Measurements from ENCODE around the gene CNTNAP2. TPM values are rescaled to one million over a fixed set of nuclear protein-coding genes. Genes with fewer than 3 reads are reported as not detected.
A peak's percentile ranks its signal among the peaks of the same experiment; 100 is the strongest.

The CNTNAP2 gene
- polyA plus RNA-seq, 10 donors = 5.6 to 19.6 (median 11.4) TPM

DNA sequence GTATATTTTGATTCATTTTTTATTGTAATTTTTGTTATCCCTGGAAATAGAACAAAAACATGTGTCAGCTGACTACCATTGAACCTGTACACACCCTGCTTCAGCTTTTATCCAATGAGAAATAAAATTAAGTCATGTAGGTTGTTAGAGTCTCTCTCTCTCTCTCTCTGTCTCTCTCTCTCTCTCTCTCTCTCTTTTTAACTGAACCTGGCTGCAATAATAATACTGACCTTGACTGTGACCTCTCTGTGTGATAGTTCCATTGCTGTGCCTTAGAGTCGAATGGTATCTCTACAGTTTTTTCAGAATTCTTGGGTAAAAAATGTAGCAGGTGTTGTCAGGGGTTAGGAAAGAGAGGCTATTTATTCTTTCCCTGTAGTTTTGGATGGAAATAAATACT is 637.8 kb downstream of the CNTNAP2 start:
- DNase-seq = no peak

GRCh38 chr7:146755585-146755984 is 639.0 kb downstream of the CNTNAP2 start:
- no peak for DNase-seq

- DNase-seq = no peak
Measured at GRCh38 chr7:146764458-146764857, 647.9 kb downstream of the CNTNAP2 start.

GRCh38 chr7:146768957-146769356 is 652.4 kb downstream of the CNTNAP2 start:
- peak in 2 of 3 donors; percentile 29 to 56 for DNase-seq

GRCh38 chr7:146772601-146773000 is 656.0 kb downstream of the CNTNAP2 start:
- DNase-seq = peak in 1 of 3 donors; percentile 6

DNA sequence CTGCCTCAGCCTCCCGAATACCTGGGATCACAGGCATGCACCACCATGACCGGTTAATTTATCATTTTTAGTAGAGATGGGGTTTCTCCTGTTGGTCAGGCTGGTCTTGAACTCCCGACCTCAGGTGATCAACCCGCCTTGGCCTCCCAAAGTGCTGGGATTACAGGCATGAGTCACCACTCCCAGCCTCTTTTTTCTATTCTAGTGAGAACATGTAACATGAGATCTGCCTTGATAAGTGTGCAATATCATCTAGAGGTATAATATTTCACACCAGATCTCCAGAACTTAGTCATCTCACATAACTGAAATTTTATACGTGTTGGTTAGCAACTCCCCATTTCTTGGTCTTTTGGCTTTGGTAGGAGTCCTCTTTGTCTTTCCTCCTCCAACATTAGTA is 656.9 kb downstream of the CNTNAP2 start:
- DNase-seq = no peak

DNA sequence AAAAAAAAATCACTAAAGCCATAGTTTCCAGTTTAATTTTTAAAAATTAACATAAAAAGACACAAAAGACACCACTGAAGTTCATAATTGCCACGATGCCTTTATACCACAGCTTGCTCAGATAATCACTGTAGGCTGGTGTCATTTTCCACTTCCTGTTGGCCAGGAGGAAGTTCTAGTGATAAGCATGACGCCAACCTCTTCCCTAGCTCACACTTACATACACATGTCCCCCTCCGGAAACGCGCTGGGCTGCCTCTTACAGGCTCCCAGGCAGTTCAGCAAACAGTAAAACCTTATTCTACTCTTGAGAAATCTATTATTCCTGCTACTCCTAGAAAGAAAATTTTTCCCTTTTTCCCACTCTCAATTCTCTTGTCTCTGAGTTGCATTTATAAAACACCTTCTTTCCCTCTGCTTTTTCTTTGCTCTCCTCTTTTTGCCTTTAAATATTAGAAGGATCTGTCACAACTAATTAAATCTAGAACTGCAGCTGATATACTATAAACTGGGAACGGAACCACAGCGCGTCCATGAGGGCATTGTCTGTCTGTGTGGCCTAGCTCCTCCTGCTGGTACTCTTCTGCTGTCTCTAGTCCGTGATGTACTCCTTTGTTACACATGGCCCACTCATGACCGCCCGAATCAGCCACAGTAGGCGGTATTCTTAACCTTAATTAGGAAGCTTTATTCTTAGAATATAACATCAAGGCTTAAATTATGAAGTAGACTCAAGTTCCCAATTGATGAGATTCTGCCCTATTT is 664.9 kb downstream of the CNTNAP2 start:
- DNase-seq = no peak

DNA sequence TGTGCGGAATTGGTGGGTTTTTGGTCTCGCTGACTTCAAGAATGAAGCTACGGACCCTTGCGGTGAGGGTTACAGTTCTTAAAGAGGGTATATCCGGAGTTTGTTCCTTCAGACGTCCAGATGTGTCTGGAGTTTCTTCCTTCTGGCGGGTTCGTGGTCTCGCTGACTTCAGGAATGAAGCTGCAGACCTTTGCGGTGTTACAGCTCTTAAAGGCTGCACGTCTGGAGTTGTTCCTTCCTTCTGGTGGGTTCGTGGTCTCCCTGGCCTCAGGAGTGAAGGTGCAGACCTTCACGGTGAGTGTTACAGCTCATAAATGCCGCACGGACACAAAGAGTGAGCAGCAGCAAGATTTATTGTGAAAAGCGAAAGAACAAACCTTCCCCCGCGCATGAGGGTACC is 670.7 kb downstream of the CNTNAP2 start:
- no peak for DNase-seq

DNA sequence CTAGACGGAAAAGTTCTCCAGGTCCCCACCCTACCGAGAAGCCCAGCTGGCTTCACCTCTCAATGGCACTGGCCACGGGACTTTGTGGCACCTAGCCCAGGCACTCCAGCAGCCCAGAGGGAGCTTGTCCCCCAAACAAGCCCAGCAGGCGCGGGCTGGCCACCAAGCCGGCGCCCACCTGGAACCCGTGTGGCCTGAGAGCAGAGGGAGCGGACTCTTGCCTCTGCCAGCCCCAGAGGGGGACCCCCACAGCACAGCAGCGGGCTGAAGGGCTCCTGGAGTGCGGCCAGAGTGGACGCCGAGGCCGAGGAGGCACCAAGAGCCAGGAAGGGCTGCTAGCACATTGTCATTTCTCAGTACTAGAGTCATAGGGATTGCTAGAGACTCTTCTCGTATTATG is 671.4 kb downstream of the CNTNAP2 start:
- DNase-seq = no peak

DNA sequence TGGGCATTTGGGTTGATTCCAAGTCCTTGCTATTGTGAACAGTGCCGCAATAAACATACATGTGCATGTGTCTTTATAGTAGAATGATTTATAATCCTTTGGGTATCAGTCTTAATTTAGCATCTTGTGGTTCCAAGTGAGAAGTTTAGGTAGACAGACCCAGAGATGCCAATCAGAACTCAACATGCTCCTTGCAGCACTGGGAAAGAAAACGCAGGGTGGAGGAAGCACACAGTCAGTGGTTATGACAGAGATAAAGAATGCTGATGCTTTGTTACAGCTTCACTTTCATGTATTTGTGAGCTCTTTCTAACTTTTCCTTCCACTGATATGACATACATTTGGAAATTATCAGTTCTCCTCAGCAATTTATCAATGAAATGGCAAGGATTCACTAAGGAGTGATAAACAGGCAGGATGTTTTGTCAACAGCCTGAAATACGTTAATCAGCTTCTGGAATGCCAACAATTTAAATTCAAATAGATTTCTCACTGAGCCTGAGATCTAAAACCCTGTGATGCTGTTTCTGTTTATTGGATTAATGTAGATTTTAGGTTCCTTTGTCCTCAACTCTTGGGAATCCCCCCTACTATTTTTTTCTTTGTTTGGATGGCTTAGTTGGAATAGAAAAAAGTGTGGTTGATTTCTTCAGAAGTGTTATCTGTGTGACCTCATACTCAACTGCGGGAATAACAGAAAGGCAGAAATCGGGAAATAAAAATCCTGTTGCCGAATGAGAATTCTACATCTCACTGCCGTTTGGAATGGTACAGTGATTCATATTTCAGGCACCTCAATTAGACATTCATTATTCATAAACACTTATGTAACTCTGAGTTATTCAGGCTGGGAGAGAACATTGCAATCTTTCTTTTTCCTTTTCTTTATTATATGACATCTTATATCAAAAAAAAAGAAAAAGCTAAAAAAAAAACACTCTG is 675.0 kb downstream of the CNTNAP2 start:
- no peak for DNase-seq

DNA sequence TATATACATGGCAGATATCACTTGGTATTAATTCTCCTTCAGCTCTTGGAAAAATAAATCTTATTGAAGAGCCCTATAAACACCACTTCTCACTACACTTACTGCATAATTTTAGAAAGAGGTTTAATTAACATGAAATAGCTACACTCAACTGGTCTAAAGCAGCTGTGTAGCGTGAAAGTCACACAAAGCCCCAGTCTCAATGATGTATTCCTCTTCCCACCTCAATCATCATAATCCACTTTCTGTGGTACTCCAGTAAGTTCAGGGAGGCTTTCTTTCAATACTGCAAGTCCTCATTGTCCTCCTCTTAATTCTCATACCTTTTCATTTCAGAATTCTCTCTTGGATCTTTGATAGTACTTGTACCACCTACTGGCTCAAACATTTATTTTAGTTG is 688.0 kb downstream of the CNTNAP2 start:
- no peak for DNase-seq

DNA sequence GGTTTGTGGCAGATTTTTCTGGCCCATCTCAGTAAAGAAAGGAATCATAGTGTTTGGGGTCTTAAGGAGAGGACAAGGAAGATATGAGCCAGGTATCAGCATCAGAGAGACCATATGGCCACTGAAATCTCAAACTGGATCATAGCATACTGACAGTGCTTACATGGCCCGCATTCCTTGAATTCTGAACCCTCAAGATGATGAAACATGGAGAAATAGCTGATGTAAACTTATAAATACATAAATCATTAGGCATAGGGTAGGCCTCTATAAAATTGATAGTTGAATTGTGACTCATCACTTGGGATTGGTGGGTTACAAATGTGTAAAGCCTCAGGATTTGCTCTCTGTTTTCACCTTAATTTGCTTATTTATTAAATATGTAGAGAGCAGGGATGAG is 688.5 kb downstream of the CNTNAP2 start:
- DNase-seq = no peak

- DNase-seq = peak in 2 of 3 donors; percentile 3 to 5
Measured at GRCh38 chr7:146826329-146826728, 709.7 kb downstream of the CNTNAP2 start.

GRCh38 chr7:146830686-146831085 is 714.1 kb downstream of the CNTNAP2 start:
- DNase-seq = no peak

DNA sequence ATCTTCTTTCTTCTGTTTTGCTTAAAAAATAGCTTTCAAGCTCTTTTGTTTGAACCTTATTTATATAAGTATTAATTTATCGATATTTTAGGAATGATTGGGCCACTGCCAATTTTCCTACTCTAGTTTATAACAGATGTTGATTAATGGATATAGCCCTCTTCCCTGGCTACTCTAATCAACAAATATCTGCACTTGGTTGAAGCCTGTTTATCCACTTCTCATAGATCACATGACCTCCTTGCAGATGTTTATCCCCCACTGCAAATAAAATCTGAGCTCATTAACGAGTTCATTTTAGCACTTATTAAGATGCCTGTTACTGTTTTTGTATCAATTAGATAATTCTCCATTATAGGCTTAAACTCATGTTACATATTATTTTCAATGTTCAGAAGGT is 715.3 kb downstream of the CNTNAP2 start:
- DNase-seq = no peak

DNA sequence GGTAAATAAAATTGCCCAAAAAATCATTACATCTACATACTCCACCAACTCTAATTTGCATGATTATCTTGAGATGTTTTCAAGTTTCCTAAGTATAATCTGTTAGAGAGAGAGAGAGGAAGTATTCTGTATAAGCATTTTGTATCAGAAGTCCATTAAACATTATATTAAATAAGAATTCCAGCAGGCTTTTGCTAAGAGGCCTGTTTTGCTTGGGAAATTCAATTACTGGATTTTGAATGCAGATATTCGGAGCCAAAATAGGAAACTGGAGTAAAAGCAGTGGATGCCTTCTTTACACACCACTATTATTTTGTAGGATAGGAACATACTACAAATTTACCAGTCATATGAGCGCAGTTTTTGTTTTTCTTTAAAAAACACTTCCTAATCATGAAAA is 727.8 kb downstream of the CNTNAP2 start:
- DNase-seq = no peak

DNA sequence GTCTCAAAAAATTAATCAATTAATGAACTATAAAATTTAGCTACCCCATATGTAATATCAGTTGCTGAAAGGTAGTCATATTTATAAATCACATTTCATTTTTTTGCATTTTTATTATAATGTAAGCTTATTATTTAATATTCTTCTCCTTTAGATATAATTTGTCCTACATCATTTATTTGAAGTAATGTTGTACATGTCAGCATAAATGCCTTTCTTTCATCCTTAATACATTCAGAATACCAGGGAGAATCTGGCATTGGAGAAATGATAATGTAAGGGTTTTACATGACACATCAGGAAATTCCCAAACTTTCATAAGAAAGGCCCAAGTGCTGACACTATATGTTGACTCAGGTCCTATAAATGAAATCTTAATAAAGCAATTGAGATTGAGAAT is 742.1 kb downstream of the CNTNAP2 start:
- DNase-seq = no peak

GRCh38 chr7:146861701-146862100 is 745.1 kb downstream of the CNTNAP2 start:
- DNase-seq = no peak

- DNase-seq = peak; percentile 6 to 55 (median 12)
Measured at GRCh38 chr7:146862415-146862814, 745.8 kb downstream of the CNTNAP2 start.

DNA sequence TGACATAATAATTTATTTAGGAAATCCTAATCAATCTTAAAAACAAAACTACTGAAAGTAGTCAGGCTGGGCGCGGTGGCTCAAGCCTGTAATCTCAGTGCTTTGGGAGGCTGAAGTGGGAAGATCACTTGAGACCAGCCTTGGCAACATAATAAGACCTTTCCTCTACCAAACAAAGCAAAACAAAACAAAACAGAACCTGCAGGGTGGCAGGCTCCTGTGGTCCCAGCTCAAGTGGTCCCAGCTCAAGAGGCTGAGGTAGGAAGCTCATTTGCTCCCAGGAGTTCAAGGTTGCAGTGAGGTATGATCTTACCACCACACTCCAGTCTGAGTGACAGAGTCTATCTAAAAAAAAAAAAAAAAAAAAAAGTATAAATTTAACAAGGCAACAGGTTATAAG is 748.0 kb downstream of the CNTNAP2 start:
- no peak for DNase-seq

- no peak for DNase-seq
Measured at GRCh38 chr7:146865696-146866095, 749.1 kb downstream of the CNTNAP2 start.

- DNase-seq = no peak
Measured at GRCh38 chr7:146874722-146875121, 758.1 kb downstream of the CNTNAP2 start.

DNA sequence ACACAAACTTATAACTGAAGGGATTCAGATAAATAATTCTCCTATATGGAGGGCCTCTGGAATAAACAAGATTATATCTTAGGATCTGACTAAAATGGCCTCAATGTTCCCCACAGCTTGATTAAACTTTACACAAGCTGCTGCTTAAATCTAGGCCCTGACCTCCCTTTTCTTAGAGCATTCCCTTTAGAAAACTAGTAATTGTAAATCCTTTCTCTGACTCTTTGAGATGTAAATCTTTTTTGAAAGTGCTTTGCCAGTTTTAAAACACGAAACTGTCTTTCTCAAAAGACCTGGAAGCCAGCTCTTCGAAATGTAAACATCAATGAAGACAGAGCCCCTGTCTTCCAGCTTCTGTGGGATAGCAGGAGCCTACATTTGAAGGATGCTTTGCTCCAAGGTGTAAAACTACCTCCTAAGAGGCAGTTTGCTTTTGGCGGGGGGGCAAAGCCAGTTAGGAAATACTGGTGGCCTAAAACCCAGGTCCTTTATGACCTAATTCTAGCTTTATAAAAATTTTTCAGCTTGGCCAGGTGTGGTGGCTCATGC is 758.7 kb downstream of the CNTNAP2 start:
- DNase-seq = peak in 1 of 3 donors; percentile 18
